Measurements from ENCODE around the gene ZBTB20. TPM values are rescaled to one million over a fixed set of nuclear protein-coding genes. Genes with fewer than 3 reads are reported as not detected.

The ZBTB20 gene
- total RNA-seq, 1 experiment from 2014 or later: 26.5 TPM

- intact Hi-C loops (cut with micrococcal nuclease; ENCODE audit: unreplicated experiment): no loop called here
- Histone ChIP-seq H3K79me2 (ENCODE audit: low read depth) (no peaks in the 10 kb centered on the region), H3K4me1 (replicated peaks; ENCODE audit: insufficient read depth) (no peaks in the 10 kb centered on the region), H3K27ac (no peak overlapping the region), H3K27me3 (ENCODE audit: insufficient read depth, low read depth) (no peaks in the 10 kb centered on the region), H3K4me2 (no peak overlapping the region), H2AFZ (no peak overlapping the region), H3K9me2 (ENCODE audit: insufficient read depth) (no peaks in the 10 kb centered on the region), H3K36me3 (ENCODE audit: low read depth) (no peaks in the 10 kb centered on the region), H3F3A (ENCODE audit: insufficient read depth, low read depth) (no peaks in the 10 kb centered on the region), H4K20me1 (ENCODE audit: insufficient read depth) (no peaks in the 10 kb centered on the region), H3K4me3 (no peak overlapping the region), H3K9me3 (ENCODE audit: insufficient read depth, low read depth) (no peaks in the 10 kb centered on the region)
- no peak for DNase-seq
- POLR2A ChIA-PET (ENCODE audit: unreplicated experiment): no interaction called here
- no peak for TF ChIP-seq CTCF (conservative IDR thresholded peaks at IDR 0.05)
- no peak for TF ChIP-seq EZH2 (IDR thresholded peaks at IDR 0.05; ENCODE audit: low read depth)
- no TSS peak for BruUV-seq (replicated peaks)
- CTCF ChIA-PET: no interaction called here
These were observed 64.8 kb downstream of the ZBTB20 start for GRCh38 chr3:115082260-115082659.

- Histone ChIP-seq H3K27me3 (ENCODE audit: insufficient read depth, low read depth) (no peaks in the 10 kb centered on the region), H3K79me2 (ENCODE audit: low read depth) (no peaks in the 10 kb centered on the region), H3K9me3 (ENCODE audit: insufficient read depth, low read depth) (no peaks in the 10 kb centered on the region), H3K4me2 (no peak overlapping the region), H3K9me2 (ENCODE audit: insufficient read depth) (no peaks in the 10 kb centered on the region), H3F3A (ENCODE audit: insufficient read depth, low read depth) (no peaks in the 10 kb centered on the region), H3K4me1 (replicated peaks; ENCODE audit: insufficient read depth) (no peaks in the 10 kb centered on the region), H3K36me3 (ENCODE audit: low read depth) (no peaks in the 10 kb centered on the region), H4K20me1 (ENCODE audit: insufficient read depth) (no peaks in the 10 kb centered on the region), H3K27ac (no peak overlapping the region), H2AFZ (no peak overlapping the region), H3K4me3 (no peak overlapping the region)
- TF ChIP-seq CTCF (conservative IDR thresholded peaks at IDR 0.05) (no peak), EZH2 (IDR thresholded peaks at IDR 0.05; ENCODE audit: low read depth) (no peak)
- BruUV-seq (replicated peaks): no TSS peak
- DNase-seq: no peak
- POLR2A ChIA-PET (ENCODE audit: unreplicated experiment): interaction anchor here (0.7 kb wide), 1 partner anchor 68 kb away, joined by 6 read pairs; no protein-coding TSS in a partner anchor
- CTCF ChIA-PET: no interaction called here
- intact Hi-C loops (cut with micrococcal nuclease; ENCODE audit: unreplicated experiment): no loop called here
These were observed 65.6 kb downstream of the ZBTB20 start for GRCh38 chr3:115081444-115081843.

GRCh38 chr3:115077501-115078250 lies 69.4 kb downstream of the ZBTB20 start:
- Histone ChIP-seq H3K4me1 (replicated peaks; ENCODE audit: insufficient read depth) (no peaks in the 10 kb centered on the region), H3F3A (ENCODE audit: insufficient read depth, low read depth) (no peaks in the 10 kb centered on the region), H3K27ac (no peak overlapping the region), H4K20me1 (ENCODE audit: insufficient read depth) (no peaks in the 10 kb centered on the region), H2AFZ (no peak overlapping the region), H3K9me3 (ENCODE audit: insufficient read depth, low read depth) (no peaks in the 10 kb centered on the region), H3K36me3 (ENCODE audit: low read depth) (no peaks in the 10 kb centered on the region), H3K27me3 (ENCODE audit: insufficient read depth, low read depth) (no peaks in the 10 kb centered on the region), H3K79me2 (ENCODE audit: low read depth) (no peaks in the 10 kb centered on the region), H3K4me2 (no peak overlapping the region), H3K9me2 (ENCODE audit: insufficient read depth) (no peaks in the 10 kb centered on the region), H3K4me3 (no peak overlapping the region)
- TF ChIP-seq CTCF (conservative IDR thresholded peaks at IDR 0.05) (no peak), EZH2 (IDR thresholded peaks at IDR 0.05; ENCODE audit: low read depth) (no peak)
- no peak for DNase-seq
- intact Hi-C loops (cut with micrococcal nuclease; ENCODE audit: unreplicated experiment): no loop called here
- BruUV-seq (replicated peaks): no TSS peak
- ChIA-PET CTCF (no interaction called here), POLR2A (ENCODE audit: unreplicated experiment) (no interaction called here)

All from PC-9 (cell line).